K562 (cell line): ENCODE measurements around the gene PLEKHN1. TPM values are rescaled to one million over a fixed set of nuclear protein-coding genes. Genes with fewer than 3 reads are reported as not detected.

Experiments used
- ATAC-seq: fragments of 200-7000 bp; cut with Tn5 transposase; 3 replicates; pipeline ENCODE4 v1.9.1; 2020; ENCODE audit warnings: moderate library complexity
- BruUV-seq: library from RNA; stranded (reverse); fragments of 400-500 nt; replicated peaks from 2 replicates; lab custom pipeline; 2021; lab: Mats Ljungman, UMichigan
- CTCF ChIA-PET: fragments of 300-600 bp; formaldehyde crosslinking; extraction: SDS; loops from one replicate; lab custom pipeline; 2021; ENCODE audit warnings: low intra/inter-chr PET ratio; lab: Yijun Ruan, JAX
- POLR2A ChIA-PET: fragments of 300-600, 350-650 bp; sonication (Branson Sonifier 250); formaldehyde crosslinking; extraction: SDS; loops from one replicate; lab custom pipeline; 2021; ENCODE audit warnings: antibody characterized with exemption, inconsistent platforms; lab: Yijun Ruan, JAX
- DNase-seq, 4 experiments: peaks; one replicate each; pipeline versions ENCODE4 v3.0.0 to v3.0.0-alpha.2; 2011 to 2018; ENCODE audit warnings: low spot score in 3 of 4, mixed read lengths in 3 of 4; ENCODE audit errors: extremely low read depth in 1 of 4
- FAIRE-seq: peaks from 2 replicates; lab custom pipeline; 2011; peaks lifted over from hg19 to GRCh38; lab: Jason Lieb, UNC
- H2AFZ ChIP-seq: 2 replicates; pipeline ENCODE4 v1.6.0; 2011; ENCODE audit warnings: low read depth, low read length, control low read depth, inconsistent platforms
- H3K27ac ChIP-seq: fragments of 200-600 bp; 3 replicates; pipeline ENCODE4 v1.8.0; 2011; ENCODE audit warnings: low read depth, mild to moderate bottlenecking, control low read depth, inconsistent platforms, low read length, moderate library complexity, mixed read lengths; ENCODE audit errors: extremely low read depth
- H3K27me3 ChIP-seq, 2 experiments: fragments of 300-600 bp in 1 of 2; 2 replicates in 1 of 2; 3 replicates in 1 of 2; pipeline versions ENCODE4 v1.6.0 to v1.8.0; 2011; ENCODE audit warnings: inconsistent platforms in 2 of 2, low read length in 2 of 2, mild to moderate bottlenecking in 1 of 2, mixed read lengths in 1 of 2, moderate library complexity in 1 of 2; ENCODE audit not compliant: control insufficient read depth in 2 of 2, insufficient read depth in 2 of 2
- H3K36me3 ChIP-seq: fragments of 300-600 bp; 3 replicates; pipeline ENCODE4 v1.8.0; 2011; ENCODE audit warnings: mild to moderate bottlenecking, low read length, inconsistent platforms; ENCODE audit not compliant: control insufficient read depth, insufficient read depth
- H3K4me1 ChIP-seq, 2 experiments: fragments of 200-600 bp in 1 of 2; replicated peaks in 1 of 2; 2 replicates in 1 of 2; 3 replicates in 1 of 2; pipeline versions ENCODE4 v1.5.1 to v1.8.0; 2011; ENCODE audit warnings: inconsistent platforms in 2 of 2, low read length in 2 of 2, mild to moderate bottlenecking in 1 of 2, mixed read lengths in 1 of 2, moderate library complexity in 1 of 2; ENCODE audit not compliant: control insufficient read depth in 2 of 2, insufficient read depth in 2 of 2
- H3K4me2 ChIP-seq: 2 replicates; pipeline ENCODE4 v1.6.1; 2011; ENCODE audit warnings: low read length, control low read depth, inconsistent platforms, mixed read lengths; ENCODE audit not compliant: insufficient read depth
- H3K4me3 ChIP-seq: fragments of 200-600 bp; sonication (generic), shearing (Covaris generic); 2 replicates; pipeline ENCODE4 v1.5.1; 2016; ENCODE audit warnings: control low read depth, inconsistent platforms
- H3K79me2 ChIP-seq: fragments of 200-600 bp; 3 replicates; pipeline ENCODE4 v1.8.0; 2011; ENCODE audit warnings: low read length, inconsistent platforms; ENCODE audit not compliant: control insufficient read depth, insufficient read depth
- H3K9ac ChIP-seq, 2 experiments: 2 replicates each; pipeline versions ENCODE4 v1.6.0 to v1.6.1; 2011; ENCODE audit warnings: low read depth in 2 of 2, low read length in 2 of 2, control low read depth in 1 of 2, inconsistent platforms in 1 of 2, mild to moderate bottlenecking in 1 of 2, mixed read lengths in 1 of 2; ENCODE audit not compliant: insufficient read depth in 1 of 2
- H3K9me1 ChIP-seq: one replicate; pipeline ENCODE4 v1.6.0; 2011; ENCODE audit warnings: inconsistent platforms, mild to moderate bottlenecking, low read length, moderate library complexity; ENCODE audit not compliant: control insufficient read depth, insufficient read depth
- H3K9me3 ChIP-seq: replicated peaks from 2 replicates; pipeline ENCODE4 v1.5.1; 2011; ENCODE audit warnings: low read depth, low read length, inconsistent platforms; ENCODE audit not compliant: control insufficient read depth, insufficient read depth
- H4K20me1 ChIP-seq: replicated peaks from 2 replicates; pipeline ENCODE4 v1.6.1; 2011; ENCODE audit warnings: low read length, inconsistent platforms, mixed read lengths; ENCODE audit not compliant: control insufficient read depth, insufficient read depth
- FIP1L1 ChIP-seq: fragments of 200-400 bp; formaldehyde crosslinking; IDR thresholded peaks from 2 replicates; pipeline ENCODE4 v1.6.1; 2018; ENCODE audit warnings: mild to moderate bottlenecking, low read depth, low read length; ENCODE audit not compliant: poor library complexity, severe bottlenecking
- GTF2E2 ChIP-seq: fragments of 200-800 bp; sonication (Bioruptor generic); IDR thresholded peaks from 2 replicates; pipeline ENCODE4 v1.6.1; 2016; ENCODE audit warnings: missing genetic modification characterization, missing compliant biosample characterization
- HDAC3 ChIP-seq: fragments of 450-650 bp; IDR thresholded peaks from 2 replicates; pipeline ENCODE4 v1.6.1; 2018; ENCODE audit warnings: borderline replicate concordance, mild to moderate bottlenecking, moderate library complexity; ENCODE audit not compliant: partially characterized antibody
- JUN ChIP-seq, 2 experiments: sonication (generic) in 1 of 2; formaldehyde crosslinking in 1 of 2; IDR thresholded peaks; 2 replicates each; pipeline versions ENCODE4 v1.6.1 to v1.8.0; 2012 to 2022; ENCODE audit warnings: borderline replicate concordance in 2 of 2, mild to moderate bottlenecking in 2 of 2, improper control_type of control experiment in 1 of 2, low read depth in 1 of 2, low read length in 1 of 2, missing genetic modification reagents in 1 of 2
- MBD2 ChIP-seq: sonication (generic); IDR thresholded peaks from 2 replicates; pipeline ENCODE4 v1.6.1; 2016; ENCODE audit warnings: low read depth, borderline replicate concordance
- PCBP1 ChIP-seq: fragments of 200-400 bp; formaldehyde crosslinking; IDR thresholded peaks from 2 replicates; pipeline ENCODE4 v1.6.1; 2018; ENCODE audit warnings: mild to moderate bottlenecking, low read depth, low read length; ENCODE audit not compliant: poor library complexity, severe bottlenecking
- RBFOX2 ChIP-seq: fragments of 200-400 bp; formaldehyde crosslinking; IDR thresholded peaks from 2 replicates; pipeline ENCODE4 v1.6.1; 2017; ENCODE audit warnings: low read depth, mild to moderate bottlenecking, low read length, moderate library complexity
- RREB1 ChIP-seq: fragments of 250-450 bp; sonication (Bioruptor Pico); IDR thresholded peaks from 2 replicates; pipeline ENCODE4 v1.4.0; 2020
- SUPT5H ChIP-seq: fragments of 450-650 bp; IDR thresholded peaks from 2 replicates; pipeline ENCODE4 v1.6.1; 2016
- TBP ChIP-seq: optimal IDR thresholded peaks from 2 replicates; pipeline ENCODE3; 2011; ENCODE audit warnings: low read depth, low read length, improper control_type of control experiment
- TFAP4 ChIP-seq: sonication (generic); formaldehyde crosslinking; IDR thresholded peaks from 2 replicates; pipeline ENCODE4 v1.8.0; 2022; ENCODE audit warnings: missing genetic modification reagents, mild to moderate bottlenecking, moderate library complexity, borderline replicate concordance
- YBX1 ChIP-seq: fragments of 450-650 bp; IDR thresholded peaks from 2 replicates; pipeline ENCODE4 v1.7.1; 2016; ENCODE audit warnings: mild to moderate bottlenecking
- WGBS: fragments of 100-300 bp; shearing (Covaris generic); methylation state at CpG from one replicate; pipeline ENCODE4 v1.1.6; 2016; ENCODE audit warnings: low coverage, mixed read lengths; ENCODE audit not compliant: insufficient coverage; ENCODE audit errors: missing lambda C conversion rate; 5-methylcytosine and 5-hydroxymethylcytosine counted together
- in situ Hi-C: fragments of 300-500 bp; cut with MboI; formaldehyde crosslinking; loops from 4 replicates; pipeline ENCODE4 v1.15.0; 2018; ENCODE audit warnings: inconsistent platforms, mixed read lengths
- intact Hi-C: fragments of 100-400 bp; cut with micrococcal nuclease; formaldehyde crosslinking; loops from 2 replicates; pipeline ENCODE4 v1.14.2; 2022
- polyA plus RNA-seq, 8 experiments: library from polyadenylated mRNA; depleted of rRNA in 4 of 8; stranded (reverse) in 5 of 8; unstranded in 3 of 8; fragments of >200 nt; fragmentation: Nextera tagmentation in 2 of 8; fragmentation: Illumina TruSeq in 1 of 8; extraction: Ambion mirVana in 2 of 8; extraction: Trizol in 1 of 8; gene quantifications; 2 replicates each; pipeline versions ENCODE4 v1.2.1 to v1.2.3, GENCODE V29; 2011 to 2014; ENCODE audit warnings: inconsistent platforms in 1 of 8, missing spikeins in 1 of 8
- total RNA-seq, 7 experiments: library from RNA; depleted of rRNA in 6 of 7; stranded (reverse); fragments of >200 nt in 6 of 7; fragmentation: Illumina TruSeq in 2 of 7; extraction: Trizol in 2 of 7; gene quantifications; 2 replicates each; pipeline versions ENCODE4 v1.2.1 to v1.2.3, GENCODE V29; 2011 to 2021; ENCODE audit warnings: low replicate concordance in 1 of 7

The PLEKHN1 gene
- total and polyA plus RNA-seq, 9 of the 15 experiments (the other 6 are each of a cell fraction or from before 2014, with no cell fraction given), result 0.07 to 1.5 (median 0.13) TPM; not detected in 2

GRCh38 chr1:942864-943533 lies 23.3 kb upstream of the PLEKHN1 start (continued):
- no peak for TF ChIP-seq HDAC3
- TF ChIP-seq YBX1, result no peak
- TF ChIP-seq JUN (IDR thresholded peaks at IDR 0.05; ENCODE audit: borderline replicate concordance, low read depth, low read length), result no peak
- TF ChIP-seq JUN (CRISPR knock-in tag; IDR thresholded peaks at IDR 0.05; ENCODE audit: borderline replicate concordance), result 0 out of 2 replicates have a peak, but pooled peaks have one; percentile 22
- TF ChIP-seq TBP, result no peak
- TF ChIP-seq PCBP1, result peak; percentile 37
- TF ChIP-seq MBD2, result peak; percentile 20; the same call in 1 of the 2 replicates

GRCh38 chr1:943545-944340 lies 22.5 kb upstream of the PLEKHN1 start:
- intact Hi-C loops, result no loop called here
- FAIRE-seq, result no peak
- WGBS, result 67% methylated on average over 23 of the region's 27 CpGs
- TF ChIP-seq RREB1 (CRISPR knock-in tag) (no peak), TFAP4 (CRISPR knock-in tag) (0 out of 2 replicates have a peak, but pooled peaks have one; percentile 6), RBFOX2 (peak; percentile 31), FIP1L1 (peak; percentile 21), SUPT5H (peak; percentile 7), GTF2E2 (tag) (no peak)

More at GRCh38 chr1:943545-944340, 22.5 kb upstream of the PLEKHN1 start:
- CTCF ChIA-PET, result no interaction called here
- Histone ChIP-seq H3K27ac (no peak overlapping the region), H3K4me3 (no peak overlapping the region), H3K36me3 (peaks cover 51% of the 10 kb centered on the region; the same call in 2 of the 3 replicates), H3K27me3 (no peaks in the 10 kb centered on the region), H3K9me1 (no peaks in the 10 kb centered on the region), H3K9me3 (no peaks in the 10 kb centered on the region), H3K79me2 (no peaks in the 10 kb centered on the region), H4K20me1 (peaks cover 19% of the 10 kb centered on the region; the same call in 1 of the 2 replicates), H3K4me1 (peaks cover 28 to 89% of the 10 kb centered on the region in 2 experiments), H2AFZ (no peak overlapping the region), H3K9ac (peak overlapping the region in 1 of 2 experiments; percentile 50; a peak in 1 of 4 replicates), H3K4me2 (no peak overlapping the region)
- DNase-seq (no peak), ATAC-seq (no peak)
- POLR2A ChIA-PET, result interaction anchor here (0.7 to 2.3 kb wide), 3 partner anchors 10 to 15 kb away, joined by 3 to 7 read pairs (median 3); partner anchors contain the start of gene NOC2L
- no TSS peak for BruUV-seq
- in situ Hi-C loops, result no loop called here
